Measurements from ENCODE around the gene HES7. TPM values are rescaled to one million over a fixed set of nuclear protein-coding genes. Genes with fewer than 3 reads are reported as not detected.

HES7 gene
- total and polyA plus RNA-seq, 9 of the 15 experiments (the other 6 are each of a cell fraction or from before 2014, with no cell fraction given): 0.03 to 1.7 (median 0.14) TPM; not detected in 1

- TF ChIP-seq POLR2G (IDR thresholded peaks at IDR 0.05; ENCODE audit: low read depth, low read length) (peak; percentile 71), XRCC5 (IDR thresholded peaks at IDR 0.05; ENCODE audit: low read depth, low read length) (no peak; the same call in 1 of the 2 replicates), NFE2 (IDR thresholded peaks at IDR 0.05; ENCODE audit: low read depth) (no peak), TSC22D4 (tag; IDR thresholded peaks at IDR 0.05) (no peak), GTF3C2 (IDR thresholded peaks at IDR 0.05; ENCODE audit: borderline replicate concordance, extremely low read depth, insufficient read length) (peak; percentile 86), ZNF609 (CRISPR knock-in tag; IDR thresholded peaks at IDR 0.05; ENCODE audit: borderline replicate concordance) (no peak), ZNF77 (CRISPR knock-in tag; IDR thresholded peaks at IDR 0.05) (no peak), NR2F6 (CRISPR knock-in tag; IDR thresholded peaks at IDR 0.05) (no peak), CHCHD3 (CRISPR knock-in tag; IDR thresholded peaks at IDR 0.05) (no peak), CREB5 (CRISPR knock-in tag; IDR thresholded peaks at IDR 0.05) (no peak), ZBTB8A (IDR thresholded peaks at IDR 0.05; ENCODE audit: partially characterized antibody) (no peak), NRF1 (conservative IDR thresholded peaks at IDR 0.05 in 1 of 2, IDR thresholded peaks at IDR 0.05 in 1 of 2) (0 out of 4 replicates have a peak, but pooled peaks of 1 of the 2 experiments have one; percentile 9), ARHGAP35 (IDR thresholded peaks at IDR 0.05; ENCODE audit: partially characterized antibody) (no peak), ZNF232 (CRISPR knock-in tag; IDR thresholded peaks at IDR 0.05) (no peak), HCFC1 (IDR thresholded peaks at IDR 0.05; ENCODE audit: low read depth, low read length) (no peak; the same call in 1 of the 2 replicates), GABPB1 (CRISPR knock-in tag; IDR thresholded peaks at IDR 0.05) (peak; percentile 72), CBX2 (IDR thresholded peaks at IDR 0.05; ENCODE audit: insufficient read depth, low read length, poor library complexity, severe bottlenecking) (no peak), NFIC (IDR thresholded peaks at IDR 0.05) (peak; percentile 53), ZNF184 (CRISPR knock-in tag; IDR thresholded peaks at IDR 0.05) (no peak)
Observed at GRCh38 chr17:8120520-8121406, 3.1 kb downstream of the HES7 start (continued).

All from K562 (cell line).